GM12878 (cell line): ENCODE results near the gene SOX2. TPM values are rescaled to one million over a fixed set of nuclear protein-coding genes. Genes with fewer than 3 reads are reported as not detected.
A peak's percentile ranks its signal among the peaks of the same experiment; 100 is the strongest.

ENCODE experiments used
- ATAC-seq: fragments of 200-7000 bp; cut with Tn5 transposase; 3 replicates; pipeline ENCODE4 v1.9.1; 2020; ENCODE audit warnings: mild to moderate bottlenecking, moderate library complexity
- BruUV-seq: library from RNA; stranded (reverse); fragments of 400-500 nt; replicated peaks from 2 replicates; lab custom pipeline; 2021; lab: Mats Ljungman, UMichigan
- CTCF ChIA-PET: fragments of 300-600 bp; sonication (Branson Sonifier 250); formaldehyde crosslinking; extraction: SDS; loops from one replicate; lab custom pipeline; 2021; ENCODE audit warnings: inconsistent platforms; lab: Yijun Ruan, JAX
- POLR2A ChIA-PET: fragments of 350-600 bp; formaldehyde crosslinking; extraction: SDS; loops from one replicate; lab custom pipeline; 2021; ENCODE audit warnings: inconsistent platforms; lab: Charles Lee
- RAD21 ChIA-PET: fragments of 300-600 bp; sonication (Branson Sonifier 250); formaldehyde crosslinking; loops from one replicate; lab custom pipeline; 2023; ENCODE audit warnings: antibody characterized with exemption; ENCODE audit not compliant: unreplicated experiment; lab: Charles Lee
- SMC1A ChIA-PET: fragments of 300-600 bp; sonication (Branson Sonifier 250); formaldehyde crosslinking; loops from one replicate; lab custom pipeline; 2023; ENCODE audit not compliant: unreplicated experiment, uncharacterized antibody; lab: Charles Lee
- DNase-seq: peaks from one replicate; pipeline ENCODE4 v3.0.0-alpha.2; 2011; ENCODE audit warnings: low read depth, low spot score
- FAIRE-seq: peaks from 3 replicates; lab custom pipeline; 2011; peaks lifted over from hg19 to GRCh38; lab: Jason Lieb, UNC
- H2AFZ ChIP-seq: 2 replicates; pipeline ENCODE4 v1.6.0; 2011; ENCODE audit warnings: low read depth, low read length, control low read depth; ENCODE audit not compliant: control insufficient read depth
- H3K27ac ChIP-seq: 2 replicates; pipeline ENCODE4 v1.5.1; 2011; ENCODE audit warnings: control low read depth; ENCODE audit not compliant: control insufficient read depth, insufficient read depth
- H3K27me3 ChIP-seq, 2 experiments: replicated peaks in 1 of 2; 2 replicates each; pipeline versions ENCODE4 v1.6.0 to v1.6.1; 2011; ENCODE audit warnings: low read length in 1 of 2; ENCODE audit not compliant: control insufficient read depth in 2 of 2, insufficient read depth in 2 of 2
- H3K36me3 ChIP-seq, 2 experiments: 2 replicates each; pipeline ENCODE4 v1.5.1; 2011; ENCODE audit warnings: low read length in 1 of 2; ENCODE audit not compliant: control insufficient read depth in 2 of 2, insufficient read depth in 2 of 2
- H3K4me1 ChIP-seq: 2 replicates; pipeline ENCODE4 v1.6.1; 2011; ENCODE audit warnings: mild to moderate bottlenecking, low read length, moderate library complexity, mixed read lengths; ENCODE audit not compliant: control insufficient read depth, insufficient read depth
- H3K4me2 ChIP-seq: 2 replicates; pipeline ENCODE4 v1.6.0; 2011; ENCODE audit warnings: control low read depth; ENCODE audit not compliant: control insufficient read depth, insufficient read depth
- H3K4me3 ChIP-seq: fragments of 200-600 bp; sonication (generic); 2 replicates; pipeline ENCODE4 v1.5.1; 2016
- H3K79me2 ChIP-seq: 2 replicates; pipeline ENCODE4 v1.6.0; 2011; ENCODE audit warnings: low read length; ENCODE audit not compliant: control insufficient read depth, insufficient read depth
- H3K9ac ChIP-seq: 2 replicates; pipeline ENCODE4 v1.8.0; 2011; ENCODE audit warnings: low read length, control low read depth, mixed read lengths; ENCODE audit not compliant: control insufficient read depth, insufficient read depth
- H3K9me3 ChIP-seq: replicated peaks from 3 replicates; pipeline ENCODE4 v1.5.1; 2011; ENCODE audit warnings: mild to moderate bottlenecking, low read length; ENCODE audit not compliant: control insufficient read depth, insufficient read depth
- H4K20me1 ChIP-seq: 2 replicates; pipeline ENCODE4 v1.6.0; 2011; ENCODE audit not compliant: control insufficient read depth, insufficient read depth
- EP300 ChIP-seq, 2 experiments: fragments of 150-350 bp in 1 of 2; IDR thresholded peaks; 2 replicates each; pipeline ENCODE4 v1.6.1; 2011 to 2012; ENCODE audit warnings: low read depth in 2 of 2, low read length in 2 of 2, borderline replicate concordance in 1 of 2, improper control_type of control experiment in 1 of 2, inconsistent platforms in 1 of 2; ENCODE audit not compliant: control insufficient read depth in 1 of 2
- EZH2 ChIP-seq: IDR thresholded peaks from 2 replicates; pipeline ENCODE4 v1.6.1; 2012; ENCODE audit warnings: low read depth, mild to moderate bottlenecking, control low read depth, inconsistent platforms, low read length, borderline replicate concordance; ENCODE audit not compliant: control insufficient read depth
- NKRF ChIP-seq: fragments of 450-650 bp; conservative IDR thresholded peaks from 2 replicates; pipeline ENCODE4 v1.6.1; 2017; ENCODE audit warnings: mild to moderate bottlenecking, moderate library complexity
- SIN3A ChIP-seq: IDR thresholded peaks from 2 replicates; pipeline ENCODE4 v1.6.1; 2012; ENCODE audit warnings: low read depth, low read length, improper control_type of control experiment
- SUZ12 ChIP-seq: fragments of 200-600 bp; sonication (generic); IDR thresholded peaks from one replicate; pipeline ENCODE4 v1.6.1; 2018; ENCODE audit warnings: antibody characterized with exemption, mild to moderate bottlenecking; ENCODE audit not compliant: unreplicated experiment
- WGBS: methylation state at CpG from one replicate; pipeline ENCODE4 v1.1.6; 2016; ENCODE audit warnings: low lambda C conversion rate; ENCODE audit not compliant: insufficient replicate concordance, insufficient coverage; ENCODE audit errors: missing lambda C conversion rate; 5-methylcytosine and 5-hydroxymethylcytosine counted together
- in situ Hi-C: fragments of 300-500 bp; cut with MboI; formaldehyde crosslinking; loops from 9 replicates; pipeline ENCODE4 v1.14.3; 2018; ENCODE audit warnings: mixed read lengths
- intact Hi-C: fragments of 100-400 bp; cut with micrococcal nuclease; formaldehyde crosslinking; loops from one replicate; pipeline ENCODE4 v1.14.2; 2022; ENCODE audit not compliant: unreplicated experiment
- polyA plus RNA-seq, 11 experiments: library from polyadenylated mRNA; depleted of rRNA in 4 of 11; unstranded in 6 of 11; stranded (reverse) in 5 of 11; fragments of >200 nt; fragmentation: Nextera tagmentation in 4 of 11; fragmentation: Illumina TruSeq in 1 of 11; extraction: Ambion mirVana in 4 of 11; extraction: Trizol in 1 of 11; gene quantifications; 1 replicate in 1 of 11; 2 replicates in 10 of 11; pipeline versions ENCODE4 v1.2.1 to v1.2.3, GENCODE V29; 2011 to 2016; ENCODE audit warnings: inconsistent platforms in 2 of 11, missing spikeins in 2 of 11, low read depth in 1 of 11
- total RNA-seq, 4 experiments: library from RNA; depleted of rRNA in 3 of 4; stranded (reverse); fragments of >200 nt in 3 of 4; fragmentation: Illumina TruSeq in 1 of 4; extraction: Trizol in 1 of 4; gene quantifications; 2 replicates each; pipeline versions ENCODE4 v1.2.1 to v1.2.3, GENCODE V29; 2013 to 2021

The SOX2 gene
- total and polyA plus RNA-seq, 10 of the 15 experiments (the other 5 are each of a cell fraction or from before 2014, with no cell fraction given): 0.06 to 0.10 (median 0.07) TPM; not detected in 6

GRCh38 chr3:181723625-181724191, 12.0 kb downstream of the SOX2 start (continued):
- TF ChIP-seq NKRF (no peak), SIN3A (no peak), EZH2 (no peak)

- no peak for ATAC-seq
Measured at GRCh38 chr3:181724192-181724965, 12.7 kb downstream of the SOX2 start.

More at GRCh38 chr3:181724192-181724965, 12.7 kb downstream of the SOX2 start:
- peak; percentile 96; the same call in 1 of the 2 replicates for TF ChIP-seq EZH2
- peak; percentile 75 for TF ChIP-seq SUZ12
- TF ChIP-seq EP300 (IDR thresholded peaks at IDR 0.05; ENCODE audit: borderline replicate concordance in 1 of 2, control insufficient read depth in 1 of 2, low read depth in 2 of 2, low read length in 2 of 2): no peak
- no peaks in the 10 kb centered on the region; the same call in 1 of the 2 replicates for H4K20me1 ChIP-seq
- H3K36me3 ChIP-seq: no peaks in the 10 kb centered on the region
- intact Hi-C loops (no loop called here), in situ Hi-C loops (no loop called here)
- no peaks in the 10 kb centered on the region; the same call in 2 of the 3 replicates for H3K9me3 ChIP-seq
- ChIA-PET RAD21 (no interaction called here), SMC1A (no interaction called here), POLR2A (no interaction called here), CTCF (interaction anchor here (0.9 kb wide), 1 partner anchor 15 kb away, joined by 3 read pairs; no protein-coding TSS in a partner anchor)
- H3K9ac ChIP-seq: no peak overlapping the region
- no peak overlapping the region for H3K27ac ChIP-seq
- no peak overlapping the region for H3K4me3 ChIP-seq
- no peak overlapping the region for H3K4me2 ChIP-seq
- DNase-seq: no peak
- H3K79me2 ChIP-seq: no peaks in the 10 kb centered on the region
- 24% methylated on average over 31 of the region's 31 CpGs for WGBS
- no peak overlapping the region for H2AFZ ChIP-seq
- no peak for FAIRE-seq
- H3K4me1 ChIP-seq: no peaks in the 10 kb centered on the region
- BruUV-seq: no TSS peak
- peaks cover 10 to 26% of the 10 kb centered on the region in 2 experiments for H3K27me3 ChIP-seq
